GM18511 (cell line): Measurements from ENCODE around the gene SCARB1.
A peak's percentile ranks its signal among the peaks of the same experiment; 100 is the strongest.
"Not testable (repeated sequence)": the region's sequence is repeated elsewhere in the genome, so short reads cannot be mapped to it uniquely, and the experiment has no call there.

Experiments used
- ATAC-seq: cut with Tn5 transposase; IDR thresholded peaks from one replicate; pipeline ENCODE4 v1.9.1; 2021; ENCODE audit warnings: mild to moderate bottlenecking, moderate library complexity; ENCODE audit not compliant: unreplicated experiment

The SCARB1 gene

GRCh38 chr12:124884587-124885438, 21.1 kb upstream of the SCARB1 start:
- peak; percentile 93 for ATAC-seq

- no peak for ATAC-seq
These were observed 19.8 kb upstream of the SCARB1 start for GRCh38 chr12:124883263-124884130.

- ATAC-seq: no peak
These were observed 17.5 kb upstream of the SCARB1 start for GRCh38 chr12:124881123-124881522.

GRCh38 chr12:124880335-124880734, 16.7 kb upstream of the SCARB1 start:
- ATAC-seq: not testable (repeated sequence)

- ATAC-seq: no peak
These were observed 15.3 kb upstream of the SCARB1 start for GRCh38 chr12:124878795-124879516.

- no peak for ATAC-seq
These were observed 13.8 kb upstream of the SCARB1 start for GRCh38 chr12:124877423-124877822.

GRCh38 chr12:124876171-124876570, 12.5 kb upstream of the SCARB1 start:
- ATAC-seq: no peak

GRCh38 chr12:124875803-124876132, 12.1 kb upstream of the SCARB1 start:
- ATAC-seq: no peak

- ATAC-seq: no peak
These were observed 11.5 kb upstream of the SCARB1 start for GRCh38 chr12:124874988-124875802.

GRCh38 chr12:124874188-124874587, 10.5 kb upstream of the SCARB1 start:
- ATAC-seq: no peak

GRCh38 chr12:124872068-124872719, 8.5 kb upstream of the SCARB1 start:
- ATAC-seq: no peak

GRCh38 chr12:124871297-124871696, 7.6 kb upstream of the SCARB1 start:
- no peak for ATAC-seq

GRCh38 chr12:124870515-124870914, 6.9 kb upstream of the SCARB1 start:
- ATAC-seq: no peak

GRCh38 chr12:124869059-124869665, 5.5 kb upstream of the SCARB1 start:
- no peak for ATAC-seq

- ATAC-seq: no peak
These were observed 4.8 kb upstream of the SCARB1 start for GRCh38 chr12:124868252-124869058.

- ATAC-seq: no peak
These were observed 3.8 kb upstream of the SCARB1 start for GRCh38 chr12:124867401-124867930.

- ATAC-seq: no peak
These were observed 3.3 kb upstream of the SCARB1 start for GRCh38 chr12:124866883-124867400.

- ATAC-seq: no peak
These were observed 2.7 kb upstream of the SCARB1 start for GRCh38 chr12:124866195-124866882.
